OCI-LY3 (cell line): ENCODE measurements around the gene TTC7B.

Experiments
- EZH2phosphoT487 ChIP-seq: fragments of 200-600 bp; shearing (Covaris generic); IDR thresholded peaks from 2 replicates; pipeline ENCODE4 v1.6.1; 2018; ENCODE audit warnings: antibody characterized with exemption, mixed run types, low read depth
- TF ChIP-seq, protein P1 (sequence below): fragments of 200-600, 300-600 bp; sonication (generic); IDR thresholded peaks from 2 replicates; pipeline ENCODE4 v1.5.1; 2014; ENCODE audit warnings: antibody characterized with exemption, low read length, low read depth

- TF ChIP-seq, protein P1, sequence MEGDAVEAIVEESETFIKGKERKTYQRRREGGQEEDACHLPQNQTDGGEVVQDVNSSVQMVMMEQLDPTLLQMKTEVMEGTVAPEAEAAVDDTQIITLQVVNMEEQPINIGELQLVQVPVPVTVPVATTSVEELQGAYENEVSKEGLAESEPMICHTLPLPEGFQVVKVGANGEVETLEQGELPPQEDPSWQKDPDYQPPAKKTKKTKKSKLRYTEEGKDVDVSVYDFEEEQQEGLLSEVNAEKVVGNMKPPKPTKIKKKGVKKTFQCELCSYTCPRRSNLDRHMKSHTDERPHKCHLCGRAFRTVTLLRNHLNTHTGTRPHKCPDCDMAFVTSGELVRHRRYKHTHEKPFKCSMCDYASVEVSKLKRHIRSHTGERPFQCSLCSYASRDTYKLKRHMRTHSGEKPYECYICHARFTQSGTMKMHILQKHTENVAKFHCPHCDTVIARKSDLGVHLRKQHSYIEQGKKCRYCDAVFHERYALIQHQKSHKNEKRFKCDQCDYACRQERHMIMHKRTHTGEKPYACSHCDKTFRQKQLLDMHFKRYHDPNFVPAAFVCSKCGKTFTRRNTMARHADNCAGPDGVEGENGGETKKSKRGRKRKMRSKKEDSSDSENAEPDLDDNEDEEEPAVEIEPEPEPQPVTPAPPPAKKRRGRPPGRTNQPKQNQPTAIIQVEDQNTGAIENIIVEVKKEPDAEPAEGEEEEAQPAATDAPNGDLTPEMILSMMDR: no peak
- no peak for TF ChIP-seq EZH2phosphoT487
These were observed 26.5 kb upstream of the TTC7B start for GRCh38 chr14:90842726-90843125.
